A549 (cell line): ENCODE data around the gene FOSL2. TPM values are rescaled to one million over a fixed set of nuclear protein-coding genes. Genes with fewer than 3 reads are reported as not detected.

Experiments
- ATAC-seq, 2 experiments: fragments of 200-7000 bp in 1 of 2; fragments of >200 bp in 1 of 2; cut with Nextera tagmentation in 1 of 2; cut with Tn5 transposase in 1 of 2; 3 replicates each; pipeline versions ENCODE4 v1.8.0 to v1.9.1; 2018 to 2020; ENCODE audit warnings: mild to moderate bottlenecking in 1 of 2, moderate library complexity in 1 of 2
- CTCF ChIA-PET: fragments of 300-600 bp; sonication (Branson Sonifier 250); formaldehyde crosslinking; extraction: SDS; loops from one replicate; lab custom pipeline; 2021; ENCODE audit warnings: antibody characterized with exemption, inconsistent platforms; lab: Yijun Ruan, JAX
- POLR2A ChIA-PET: fragments of 350-600 bp; formaldehyde crosslinking; extraction: SDS; loops from one replicate; lab custom pipeline; 2021; ENCODE audit warnings: antibody characterized with exemption, inconsistent platforms; lab: Yijun Ruan, JAX
- DNase-seq, 2 experiments: peaks; one replicate each; pipeline versions ENCODE4 v3.0.0 to v3.0.0-alpha.2; 2011 to 2016; ENCODE audit warnings: low read depth in 1 of 2, low spot score in 1 of 2
- FAIRE-seq: peaks from 2 replicates; lab custom pipeline; 2011; peaks lifted over from hg19 to GRCh38; lab: Jason Lieb, UNC
- H3K27ac ChIP-seq, 2 experiments: fragments of >200 bp; sonication (Bioruptor Twin); formaldehyde crosslinking; 3 replicates each; pipeline ENCODE4 v1.5.1; 2016 to 2017
- H3K4me1 ChIP-seq: fragments of >200 bp; sonication (Bioruptor Twin); formaldehyde crosslinking; 3 replicates; pipeline ENCODE4 v1.6.1; 2016
- H3K4me2 ChIP-seq: fragments of >200 bp; sonication (Bioruptor Twin); formaldehyde crosslinking; 3 replicates; pipeline ENCODE4 v1.6.1; 2016
- H3K4me3 ChIP-seq: fragments of >200 bp; sonication (Bioruptor Twin); formaldehyde crosslinking; 3 replicates; pipeline ENCODE4 v1.5.1; 2016
- H3K9me3 ChIP-seq: fragments of >200 bp; sonication (Bioruptor Twin); formaldehyde crosslinking; 3 replicates; pipeline ENCODE4 v1.6.1; 2016
- CBX2 ChIP-seq: fragments of 200-600 bp; sonication (generic); IDR thresholded peaks from 2 replicates; pipeline ENCODE4 v1.6.1; 2016; ENCODE audit warnings: low read depth, mild to moderate bottlenecking, borderline replicate concordance
- CHD4 ChIP-seq: fragments of 200-600 bp; sonication (generic); IDR thresholded peaks from 2 replicates; pipeline ENCODE4 v1.6.1; 2016; ENCODE audit warnings: antibody characterized with exemption, mild to moderate bottlenecking, borderline replicate concordance
- EHMT2 ChIP-seq: fragments of 200-600 bp; sonication (generic); IDR thresholded peaks from 2 replicates; pipeline ENCODE4 v1.6.1; 2016; ENCODE audit warnings: antibody characterized with exemption, low read depth, mild to moderate bottlenecking, moderate library complexity
- FOSL2 ChIP-seq, 2 experiments: fragments of 450-650 bp in 1 of 2; fragments of >200 bp in 1 of 2; sonication (Bioruptor Twin) in 1 of 2; formaldehyde crosslinking; IDR thresholded peaks; 2 replicates each; pipeline versions ENCODE4 v1.5.0 to v1.6.1; 2016 to 2020; ENCODE audit warnings: mild to moderate bottlenecking in 1 of 2, moderate library complexity in 1 of 2
- FOXS1 ChIP-seq: fragments of 250-450 bp; sonication (Bioruptor Pico); IDR thresholded peaks from 2 replicates; pipeline ENCODE4 v1.5.0; 2020; ENCODE audit warnings: mild to moderate bottlenecking, moderate library complexity
- HOXB13 ChIP-seq: fragments of 250-450 bp; sonication (Bioruptor Pico); IDR thresholded peaks from 2 replicates; pipeline ENCODE4 v1.5.0; 2020; ENCODE audit warnings: low read depth, mild to moderate bottlenecking, moderate library complexity
- JUN ChIP-seq, 2 experiments: fragments of >200 bp; sonication (Bioruptor Twin); formaldehyde crosslinking; IDR thresholded peaks; 2 replicates in 1 of 2; 3 replicates in 1 of 2; pipeline ENCODE4 v1.6.1; 2016 to 2017
- NR3C1 ChIP-seq: fragments of >200 bp; sonication (Bioruptor Twin); formaldehyde crosslinking; IDR thresholded peaks from 3 replicates; pipeline ENCODE4 v1.6.1; 2017
- POLR2A ChIP-seq: IDR thresholded peaks from 2 replicates; pipeline ENCODE4 v1.6.1; 2012; ENCODE audit warnings: mild to moderate bottlenecking, low read length
- POLR2AphosphoS2 ChIP-seq: conservative IDR thresholded peaks from 2 replicates; pipeline ENCODE4 v1.6.1; 2012; ENCODE audit warnings: low read length, improper control_type of control experiment, inconsistent platforms
- RCOR1 ChIP-seq: fragments of 150-350 bp; IDR thresholded peaks from 2 replicates; pipeline ENCODE4 v1.6.1; 2014; ENCODE audit warnings: antibody characterized with exemption, low read length, low read depth
- TFCP2L1 ChIP-seq: fragments of 250-450 bp; sonication (Bioruptor Pico); IDR thresholded peaks from 2 replicates; pipeline ENCODE4 v1.5.0; 2021; ENCODE audit warnings: mild to moderate bottlenecking
- ZNF302 ChIP-seq: fragments of 250-450 bp; sonication (Bioruptor Pico); IDR thresholded peaks from 2 replicates; pipeline ENCODE4 v1.9.0; 2021; ENCODE audit warnings: inconsistent platforms, mild to moderate bottlenecking, moderate library complexity
- WGBS: methylation state at CpG from one replicate; pipeline ENCODE4 v1.1.6; 2017; ENCODE audit errors: missing lambda C conversion rate; 5-methylcytosine and 5-hydroxymethylcytosine counted together
- polyA plus RNA-seq, 4 experiments: library from polyadenylated mRNA; depleted of rRNA in 3 of 4; stranded (reverse); fragments of >200 nt; fragmentation: RNase III in 1 of 4; extraction: RNeasy Plus Mini Kit Qiagen cat#74134 plus additional on column Dnase treatment in 1 of 4; gene quantifications; 2 replicates in 3 of 4; 3 replicates in 1 of 4; pipeline ENCODE4 v1.2.3, GENCODE V29; 2011 to 2017
- TF ChIP-seq, protein P1 (sequence below): fragments of 450-650 bp; IDR thresholded peaks from 2 replicates; pipeline ENCODE4 v1.6.1; 2014; ENCODE audit warnings: antibody characterized with exemption
- TF ChIP-seq, protein P2 (sequence below): IDR thresholded peaks from 2 replicates; pipeline ENCODE4 v1.6.1; 2012; ENCODE audit warnings: low read depth, borderline replicate concordance
- TF ChIP-seq, protein P3 (sequence below): fragments of 150-350 bp; IDR thresholded peaks from 2 replicates; pipeline ENCODE4 v1.6.1; 2014; ENCODE audit warnings: low read depth, mild to moderate bottlenecking, low read length
- TF ChIP-seq, protein P4 (sequence below): fragments of >200 bp; sonication (Bioruptor Twin); formaldehyde crosslinking; IDR thresholded peaks from 3 replicates; pipeline ENCODE4 v1.6.1; 2016
- TF ChIP-seq, protein P5 (sequence below): IDR thresholded peaks from 2 replicates; pipeline ENCODE4 v1.6.1; 2012

FOSL2 gene
- polyA plus RNA-seq, 2 of the 4 experiments (the other 2 are of a cell fraction), result 45.7 to 73.4 TPM

DNA sequence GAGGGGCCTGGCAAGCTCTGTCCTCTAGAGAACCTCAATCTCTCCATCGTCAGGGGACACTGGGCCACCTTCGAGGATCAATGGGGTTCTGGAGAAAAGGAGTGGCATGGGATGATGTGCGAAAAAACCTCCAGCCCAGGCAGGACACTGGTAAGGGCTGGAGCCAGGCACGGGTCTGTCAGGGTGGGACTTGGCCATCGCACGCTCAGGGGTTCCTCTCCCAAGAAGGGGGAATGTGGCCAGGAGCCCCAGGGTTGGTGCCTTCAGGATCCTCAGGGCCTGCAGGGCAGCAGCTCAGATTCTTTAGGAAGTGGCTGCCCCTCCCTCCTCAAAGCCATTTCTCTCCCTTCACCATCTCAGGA, 56.4 kb downstream of the FOSL2 start:
- DNase-seq (no peak), FAIRE-seq (no peak), ATAC-seq (no peak)
- POLR2A ChIA-PET, result no interaction called here
- H3K9me3 ChIP-seq, result no peaks in the 10 kb centered on the region
- CTCF ChIA-PET, result interaction anchor here (0.8 to 2.9 kb wide), 5 partner anchors 12 to 766 kb away, joined by 3 to 10 read pairs (median 4); no protein-coding TSS in a partner anchor
- H3K4me2 ChIP-seq, result peak overlapping the region; percentile 44; the same call in 1 of the 3 replicates
- peaks cover 74% of the 10 kb centered on the region for H3K4me1 ChIP-seq
- WGBS, result 93% methylated on average over 6 of the region's 6 CpGs
- H3K4me3 ChIP-seq, result no peak overlapping the region
- H3K27ac ChIP-seq, result peak overlapping the region; percentile 70 to 87
- TF ChIP-seq RCOR1 (no peak), POLR2A (no peak), FOXS1 (CRISPR knock-in tag) (no peak), CBX2 (no peak), JUN (IDR thresholded peaks at IDR 0.05) (no peak), ZNF302 (CRISPR knock-in tag) (no peak)
- TF ChIP-seq, protein P1, sequence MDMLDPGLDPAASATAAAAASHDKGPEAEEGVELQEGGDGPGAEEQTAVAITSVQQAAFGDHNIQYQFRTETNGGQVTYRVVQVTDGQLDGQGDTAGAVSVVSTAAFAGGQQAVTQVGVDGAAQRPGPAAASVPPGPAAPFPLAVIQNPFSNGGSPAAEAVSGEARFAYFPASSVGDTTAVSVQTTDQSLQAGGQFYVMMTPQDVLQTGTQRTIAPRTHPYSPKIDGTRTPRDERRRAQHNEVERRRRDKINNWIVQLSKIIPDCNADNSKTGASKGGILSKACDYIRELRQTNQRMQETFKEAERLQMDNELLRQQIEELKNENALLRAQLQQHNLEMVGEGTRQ, result no peak
- TF ChIP-seq, protein P2, sequence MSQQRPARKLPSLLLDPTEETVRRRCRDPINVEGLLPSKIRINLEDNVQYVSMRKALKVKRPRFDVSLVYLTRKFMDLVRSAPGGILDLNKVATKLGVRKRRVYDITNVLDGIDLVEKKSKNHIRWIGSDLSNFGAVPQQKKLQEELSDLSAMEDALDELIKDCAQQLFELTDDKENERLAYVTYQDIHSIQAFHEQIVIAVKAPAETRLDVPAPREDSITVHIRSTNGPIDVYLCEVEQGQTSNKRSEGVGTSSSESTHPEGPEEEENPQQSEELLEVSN, result no peak

DNA sequence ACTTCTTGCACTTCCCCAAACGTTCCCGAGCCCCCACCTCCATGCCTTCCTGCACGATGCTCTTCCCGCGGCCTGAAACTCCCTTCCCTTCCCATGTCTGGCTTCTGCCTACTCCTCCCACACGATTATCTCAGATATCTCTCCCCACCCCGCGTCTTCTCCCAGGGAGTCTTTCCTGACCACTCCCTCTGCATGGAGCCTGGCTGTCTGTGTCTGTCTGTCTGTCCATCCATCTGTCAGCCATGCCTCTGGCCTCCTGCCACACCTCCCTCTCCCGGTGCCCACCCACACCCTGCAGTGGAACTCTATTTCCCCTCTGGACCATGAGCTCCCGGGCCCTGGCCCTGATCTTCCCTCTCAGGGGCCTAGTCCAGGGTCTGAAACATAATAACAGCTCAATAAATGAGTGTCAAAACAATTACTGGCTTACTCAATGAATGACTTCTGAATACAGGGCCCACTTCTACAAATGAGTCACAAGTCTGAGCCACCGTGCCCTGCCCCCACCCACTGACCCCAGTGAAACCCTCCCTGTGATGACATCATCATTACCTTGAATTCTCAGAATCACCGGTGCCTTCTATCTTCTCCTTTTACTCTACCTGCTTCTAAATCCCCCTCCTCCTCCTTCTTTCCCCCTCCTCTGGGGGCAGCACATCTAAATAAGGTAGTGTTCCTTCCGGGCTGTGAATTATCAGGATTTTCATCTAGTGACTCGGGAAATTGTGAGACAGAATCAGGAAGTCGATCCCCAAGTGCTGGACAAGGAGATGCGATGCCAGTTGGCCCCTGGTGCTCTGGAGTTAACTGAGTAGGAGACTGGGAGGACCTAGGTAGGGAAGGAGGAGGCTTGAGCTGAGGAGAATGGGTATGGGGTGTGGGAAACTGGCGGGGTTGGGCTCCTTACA, 57.1 kb downstream of the FOSL2 start:
- H3K9me3 ChIP-seq, result no peaks in the 10 kb centered on the region
- peak overlapping the region; percentile 44 for H3K4me2 ChIP-seq
- H3K4me3 ChIP-seq, result no peak overlapping the region
- FAIRE-seq (no peak), ATAC-seq (no peak), DNase-seq (peak in 1 of 2 experiments; percentile 58)
- ChIA-PET CTCF (interaction anchor here (0.5 to 2.9 kb wide), 5 partner anchors 13 to 766 kb away, joined by 3 to 10 read pairs (median 3); no protein-coding TSS in a partner anchor), POLR2A (no interaction called here)
- H3K27ac ChIP-seq, result peak overlapping the region; percentile 70 to 87
- peaks cover 73% of the 10 kb centered on the region for H3K4me1 ChIP-seq
- WGBS, result 66% methylated on average over 17 of the region's 17 CpGs
- no peak for TF ChIP-seq CBX2
- TF ChIP-seq, protein P3, sequence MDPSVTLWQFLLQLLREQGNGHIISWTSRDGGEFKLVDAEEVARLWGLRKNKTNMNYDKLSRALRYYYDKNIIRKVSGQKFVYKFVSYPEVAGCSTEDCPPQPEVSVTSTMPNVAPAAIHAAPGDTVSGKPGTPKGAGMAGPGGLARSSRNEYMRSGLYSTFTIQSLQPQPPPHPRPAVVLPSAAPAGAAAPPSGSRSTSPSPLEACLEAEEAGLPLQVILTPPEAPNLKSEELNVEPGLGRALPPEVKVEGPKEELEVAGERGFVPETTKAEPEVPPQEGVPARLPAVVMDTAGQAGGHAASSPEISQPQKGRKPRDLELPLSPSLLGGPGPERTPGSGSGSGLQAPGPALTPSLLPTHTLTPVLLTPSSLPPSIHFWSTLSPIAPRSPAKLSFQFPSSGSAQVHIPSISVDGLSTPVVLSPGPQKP, result no peak
- TF ChIP-seq, protein P4, sequence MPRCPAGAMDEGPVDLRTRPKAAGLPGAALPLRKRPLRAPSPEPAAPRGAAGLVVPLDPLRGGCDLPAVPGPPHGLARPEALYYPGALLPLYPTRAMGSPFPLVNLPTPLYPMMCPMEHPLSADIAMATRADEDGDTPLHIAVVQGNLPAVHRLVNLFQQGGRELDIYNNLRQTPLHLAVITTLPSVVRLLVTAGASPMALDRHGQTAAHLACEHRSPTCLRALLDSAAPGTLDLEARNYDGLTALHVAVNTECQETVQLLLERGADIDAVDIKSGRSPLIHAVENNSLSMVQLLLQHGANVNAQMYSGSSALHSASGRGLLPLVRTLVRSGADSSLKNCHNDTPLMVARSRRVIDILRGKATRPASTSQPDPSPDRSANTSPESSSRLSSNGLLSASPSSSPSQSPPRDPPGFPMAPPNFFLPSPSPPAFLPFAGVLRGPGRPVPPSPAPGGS, result no peak
- TF ChIP-seq EHMT2, result no peak
- TF ChIP-seq JUN (IDR thresholded peaks at IDR 0.05), result no peak
- TF ChIP-seq, protein P1, result no peak
- no peak for TF ChIP-seq CHD4
- TF ChIP-seq, protein P5, sequence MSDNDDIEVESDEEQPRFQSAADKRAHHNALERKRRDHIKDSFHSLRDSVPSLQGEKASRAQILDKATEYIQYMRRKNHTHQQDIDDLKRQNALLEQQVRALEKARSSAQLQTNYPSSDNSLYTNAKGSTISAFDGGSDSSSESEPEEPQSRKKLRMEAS, result 0 out of 2 replicates have a peak, but pooled peaks have one; percentile 13
- 0 out of 2 replicates have a peak, but pooled peaks have one; percentile 14 for TF ChIP-seq FOSL2 (IDR thresholded peaks at IDR 0.05)
- peak; percentile 70 for TF ChIP-seq FOSL2 (CRISPR knock-in tag; IDR thresholded peaks at IDR 0.05)
- no peak for TF ChIP-seq HOXB13
- TF ChIP-seq POLR2AphosphoS2, result no peak
- no peak for TF ChIP-seq NR3C1
- TF ChIP-seq TFCP2L1, result no peak
